K562 treated with DMSO at 1 percent for 24 hours (cell line): ENCODE results near the gene UNC5CL. TPM values are rescaled to one million over a fixed set of nuclear protein-coding genes. Genes with fewer than 3 reads are reported as not detected.

ENCODE experiments used
- total RNA-seq: library from RNA; unstranded; fragments of 300-600 nt; gene quantifications from 2 replicates; pipeline ENCODE4 v1.2.3, GENCODE V29; 2022; ENCODE audit warnings: low read depth; ENCODE audit not compliant: insufficient read depth

The UNC5CL gene
- 1.8 and 1.9 TPM in 2 replicates for total RNA-seq

GRCh38 chr6:41039060-41039998 is at the start of gene UNC5CL:
UNC5CL (minus strand) TSS chr6:41039221; CDS start chr6:41035074, 4,147 bp downstream.

DNA sequence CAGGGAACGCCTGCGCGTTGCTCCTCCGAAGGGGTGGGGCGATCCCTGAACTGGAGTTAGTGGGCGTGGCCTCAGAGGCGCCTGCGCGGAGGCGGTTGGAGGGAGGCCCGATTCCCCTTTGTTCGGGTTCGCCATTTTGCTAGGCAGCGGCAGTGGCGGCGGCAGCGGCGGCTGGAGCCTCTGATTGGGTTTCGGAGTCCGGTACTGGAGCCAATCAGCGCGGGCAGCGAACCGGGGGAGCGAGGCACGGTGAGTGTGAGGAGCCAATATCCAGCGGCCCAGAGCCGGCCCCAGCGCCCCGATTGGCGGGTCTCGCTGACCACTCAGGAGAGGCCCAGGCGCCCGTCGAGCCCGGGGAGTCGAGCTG is 33.8 kb upstream of the UNC5CL start, which contains the start of gene NFYA:
Gene NFYA, plus strand, starts transcription at position 139 of the 367 bp plus-strand sequence. CDS start 6,116 bp downstream, outside the sequence.

DNA sequence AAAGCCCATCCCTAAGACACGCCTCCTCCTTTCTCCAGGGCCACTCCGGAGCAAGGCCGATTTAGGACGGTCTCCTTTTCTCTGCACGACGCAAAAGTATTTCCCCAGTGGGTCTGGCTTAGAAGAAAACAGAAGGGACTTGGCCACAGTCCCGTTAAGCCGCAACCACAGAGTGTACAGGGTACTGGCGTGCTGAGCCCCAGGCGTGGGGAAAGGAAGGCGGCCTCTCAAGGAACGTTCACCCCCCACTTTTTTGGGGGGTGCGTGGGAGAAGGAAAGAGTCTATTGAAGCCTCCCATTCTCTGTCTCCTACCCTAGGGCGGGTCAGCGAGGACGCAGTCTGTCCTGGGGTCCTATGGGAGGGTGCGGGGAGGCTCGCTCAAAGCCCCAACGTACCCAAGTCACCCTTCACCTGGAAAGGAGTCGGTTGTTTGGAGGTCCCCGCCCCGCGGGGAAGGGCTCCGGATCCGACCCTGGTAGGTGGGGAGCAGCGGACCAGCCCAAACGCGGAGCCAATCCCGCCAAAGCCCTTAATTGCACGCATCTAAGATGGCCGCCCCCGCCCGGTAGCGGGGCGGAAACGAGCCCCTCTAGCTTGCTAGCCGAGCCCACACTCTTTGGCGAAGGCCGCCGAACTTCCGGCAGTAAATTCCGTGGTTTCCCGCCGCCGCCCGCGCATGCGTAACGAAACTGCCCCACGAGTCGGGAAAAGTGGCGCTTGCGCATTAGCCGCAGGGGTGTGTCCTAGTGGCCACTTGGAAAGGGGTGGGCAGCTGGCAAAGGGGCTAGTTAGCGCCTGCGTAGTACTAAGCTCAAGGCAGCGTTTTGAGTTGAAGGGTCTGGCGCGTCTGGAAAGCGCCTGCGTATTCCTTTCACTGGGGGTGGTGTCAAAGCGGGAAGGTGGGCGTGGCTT is 33.2 kb upstream of the UNC5CL start, which contains the start of gene OARD1:
Gene OARD1, minus strand, starts transcription at position 434 of the 913 bp plus-strand sequence. CDS start 722 bp downstream, outside the sequence.

GRCh38 chr6:41053041-41053440 is 14.0 kb upstream of the UNC5CL start, which contains the start of gene APOBEC2:
APOBEC2 (plus strand) TSS chr6:41053202; CDS start chr6:41053348, 146 bp downstream.

GRCh38 chr6:41042226-41043055 is 3.4 kb upstream of the UNC5CL start, which contains the start of gene TSPO2:
TSPO2 (plus strand) TSS chr6:41042467; CDS start chr6:41042986, 519 bp downstream.

Other genes starting within 250 kb of the UNC5CL start
- not detected in 2 replicates for gene TSPO2, start 3.2 kb upstream of the UNC5CL start, total RNA-seq
- gene APOBEC2, start 14.0 kb upstream of the UNC5CL start, total RNA-seq, result not detected in 2 replicates
- gene OARD1, start 33.1 kb upstream of the UNC5CL start, total RNA-seq, result 25.2 and 26.1 TPM in 2 replicates
- 14.2 and 20.0 TPM in 2 replicates for gene NFYA, start 33.8 kb upstream of the UNC5CL start, total RNA-seq
- not detected in 2 replicates for gene TREML1, start 115.1 kb upstream of the UNC5CL start, total RNA-seq
- not detected in 2 replicates for gene TREM2, start 123.9 kb upstream of the UNC5CL start, total RNA-seq
- gene TREML2, start 161.9 kb upstream of the UNC5CL start, total RNA-seq, result 1.9 TPM in 2 replicates
- gene TREML4, start 189.1 kb upstream of the UNC5CL start, total RNA-seq, result not detected in 2 replicates
- gene TREM1, start 247.5 kb upstream of the UNC5CL start, total RNA-seq, result not detected in 2 replicates